Endothelial cell of umbilical vein (primary cell): ENCODE results near the gene PNPLA6. TPM values are rescaled to one million over a fixed set of nuclear protein-coding genes. Genes with fewer than 3 reads are reported as not detected.

ENCODE experiments used
- BruUV-seq: library from RNA; stranded (reverse); fragments of 400-500 nt; replicated peaks from 2 replicates; lab custom pipeline; 2021; lab: Mats Ljungman, UMichigan
- CTCF ChIA-PET: fragments of 300-600, 350-600 bp; sonication (Branson Sonifier 250); formaldehyde crosslinking; loops from one replicate; lab custom pipeline; 2021; ENCODE audit warnings: antibody characterized with exemption, inconsistent platforms; lab: Charles Lee
- POLR2A ChIA-PET: fragments of 300-600, 350-600 bp; sonication (Branson Sonifier 250); formaldehyde crosslinking; loops from one replicate; lab custom pipeline; 2021; ENCODE audit warnings: antibody characterized with exemption, inconsistent platforms; lab: Charles Lee
- DNase-seq: peaks from one replicate; pipeline ENCODE4 v3.0.0-alpha.2; 2011; ENCODE audit warnings: low read depth, low spot score
- FAIRE-seq: peaks from 2 replicates; lab custom pipeline; 2011; peaks lifted over from hg19 to GRCh38; lab: Jason Lieb, UNC
- H2AFZ ChIP-seq: 2 replicates; pipeline ENCODE4 v1.6.0; 2012; ENCODE audit warnings: low read depth, low read length, control low read depth, inconsistent platforms
- H3K27ac ChIP-seq: 2 replicates; pipeline ENCODE4 v1.5.1; 2011; ENCODE audit warnings: low read depth, mild to moderate bottlenecking, control low read depth, low read length, moderate library complexity; ENCODE audit not compliant: insufficient read depth
- H3K27me3 ChIP-seq, 2 experiments: 2 replicates each; pipeline versions ENCODE4 v1.6.0 to v1.6.1; 2011; ENCODE audit warnings: low read length in 2 of 2, mixed read lengths in 1 of 2; ENCODE audit not compliant: control insufficient read depth in 2 of 2, insufficient read depth in 2 of 2
- H3K36me3 ChIP-seq, 2 experiments: 2 replicates in 1 of 2; 3 replicates in 1 of 2; pipeline ENCODE4 v1.5.1; 2011; ENCODE audit warnings: low read length in 2 of 2, mild to moderate bottlenecking in 1 of 2, moderate library complexity in 1 of 2; ENCODE audit not compliant: control insufficient read depth in 2 of 2, insufficient read depth in 2 of 2; ENCODE audit errors: extremely low read depth in 1 of 2
- H3K4me1 ChIP-seq: 3 replicates; pipeline ENCODE4 v1.5.1; 2011; ENCODE audit warnings: mild to moderate bottlenecking, low read length; ENCODE audit not compliant: control insufficient read depth, insufficient read depth; ENCODE audit errors: extremely low read depth
- H3K4me2 ChIP-seq: 2 replicates; pipeline ENCODE4 v1.6.1; 2011; ENCODE audit warnings: low read length, control low read depth, mixed read lengths; ENCODE audit not compliant: insufficient read depth
- H3K4me3 ChIP-seq, 3 experiments: fragments of 200-600 bp in 1 of 3; sonication (generic), shearing (Covaris generic) in 1 of 3; replicated peaks in 1 of 3; 2 replicates each; pipeline ENCODE4 v1.5.1; 2011 to 2016; ENCODE audit warnings: control low read depth in 3 of 3, low read length in 3 of 3, mild to moderate bottlenecking in 2 of 3, inconsistent platforms in 1 of 3, low read depth in 1 of 3, moderate library complexity in 1 of 3; ENCODE audit not compliant: insufficient read depth in 1 of 3
- H3K79me2 ChIP-seq: 2 replicates; pipeline ENCODE4 v1.6.0; 2012; ENCODE audit warnings: low read length, inconsistent platforms; ENCODE audit not compliant: control insufficient read depth, insufficient read depth
- H3K9ac ChIP-seq: replicated peaks from 2 replicates; pipeline ENCODE3; 2011; ENCODE audit warnings: low read length, control low read depth; ENCODE audit not compliant: insufficient read depth; ENCODE audit errors: extremely low read depth
- H3K9me1 ChIP-seq: replicated peaks from 3 replicates; pipeline ENCODE4 v1.6.0; 2011; ENCODE audit warnings: mild to moderate bottlenecking, low read length; ENCODE audit not compliant: control insufficient read depth, insufficient read depth; ENCODE audit errors: extremely low read depth
- H3K9me3 ChIP-seq: replicated peaks from 2 replicates; pipeline ENCODE4 v1.5.1; 2012; ENCODE audit warnings: low read length, inconsistent platforms; ENCODE audit not compliant: control insufficient read depth, insufficient read depth
- H4K20me1 ChIP-seq: replicated peaks from 2 replicates; pipeline ENCODE3; 2011; ENCODE audit warnings: mild to moderate bottlenecking, low read length; ENCODE audit not compliant: control insufficient read depth, insufficient read depth; ENCODE audit errors: extremely low read depth
- CTCF ChIP-seq, 2 donors: IDR thresholded peaks; 1 replicate in 1 of 2; 2 replicates in 1 of 2; pipeline ENCODE4 v1.5.1; 2011; ENCODE audit warnings: low read length in 2 of 2, mild to moderate bottlenecking in 2 of 2, moderate library complexity in 2 of 2, control low read depth in 1 of 2, inconsistent platforms in 1 of 2, low read depth in 1 of 2; ENCODE audit not compliant: insufficient read depth in 1 of 2; ENCODE audit errors: extremely low read depth in 1 of 2
- EZH2 ChIP-seq: IDR thresholded peaks from 2 replicates; pipeline ENCODE4 v1.6.1; 2012; ENCODE audit warnings: borderline replicate concordance, low read depth, mild to moderate bottlenecking, moderate library complexity, low read length, inconsistent platforms; ENCODE audit not compliant: severe bottlenecking
- GATA2 ChIP-seq: IDR thresholded peaks from 2 replicates; pipeline ENCODE4 v1.7.0; 2011; ENCODE audit warnings: low read depth, mild to moderate bottlenecking, moderate library complexity, mixed read lengths, low read length; ENCODE audit not compliant: insufficient read length, insufficient read depth
- JUN ChIP-seq: IDR thresholded peaks from 2 replicates; pipeline ENCODE4 v1.6.1; 2011; ENCODE audit warnings: borderline replicate concordance, low read depth; ENCODE audit not compliant: insufficient read length, insufficient read depth
- MAX ChIP-seq: IDR thresholded peaks from 2 replicates; pipeline ENCODE4 v1.6.1; 2011; ENCODE audit not compliant: insufficient read depth, insufficient read length
- dilution Hi-C: fragments of 300-500 bp; cut with MboI; formaldehyde crosslinking; loops from one replicate; pipeline ENCODE4 v1.15.0; 2019; ENCODE audit warnings: low sequenced_read_pairs; ENCODE audit not compliant: extremely low pct_ligation_motif_present
- intact Hi-C: fragments of 100-400 bp; cut with micrococcal nuclease; formaldehyde crosslinking; loops from one replicate; pipeline ENCODE4 v1.10.0; 2022
- polyA plus RNA-seq, 4 experiments: library from polyadenylated mRNA; depleted of rRNA in 3 of 4; stranded (reverse) in 3 of 4; unstranded in 1 of 4; fragments of >200 nt; gene quantifications; 2 replicates each; pipeline versions ENCODE4 v1.2.1 to v1.2.3, GENCODE V29; 2011 to 2012; ENCODE audit warnings: missing spikeins in 1 of 4
- total RNA-seq: library from RNA; stranded (reverse); gene quantifications from 2 replicates; pipeline ENCODE4 v1.2.3, GENCODE V29; 2021

The PNPLA6 gene
- total and polyA plus RNA-seq, 2 donors (not counting 3 experiments of a cell fraction or from before 2014, with no cell fraction given), result 106 to 164 TPM

GRCh38 chr19:7502552-7502951 is 33.0 kb upstream of the PNPLA6 start:
- H3K4me2 ChIP-seq, result no peak overlapping the region
- H3K9me3 ChIP-seq, result no peaks in the 10 kb centered on the region
- no peaks in the 10 kb centered on the region for H3K9me1 ChIP-seq
- dilution Hi-C loops, result no loop called here
- no TSS peak for BruUV-seq
- TF ChIP-seq JUN, result no peak
- TF ChIP-seq EZH2, result no peak
- TF ChIP-seq CTCF (IDR thresholded peaks at IDR 0.05; ENCODE audit: extremely low read depth in 1 of 2, insufficient read depth in 1 of 2, low read depth in 1 of 2, low read length in 2 of 2), result no peak
- H3K27ac ChIP-seq, result no peak overlapping the region
- intact Hi-C loops, result no loop called here
- no peak overlapping the region for H2AFZ ChIP-seq
- peaks cover 0 to 4% of the 10 kb centered on the region in 2 experiments for H3K27me3 ChIP-seq
- DNase-seq (no peak), FAIRE-seq (no peak)
- ChIA-PET POLR2A (no interaction called here), CTCF (no interaction called here)
- H3K4me1 ChIP-seq, result no peaks in the 10 kb centered on the region
- no peaks in the 10 kb centered on the region for H3K36me3 ChIP-seq
- no peak overlapping the region for H3K4me3 ChIP-seq
- H3K9ac ChIP-seq, result no peak overlapping the region
- no peaks in the 10 kb centered on the region for H3K79me2 ChIP-seq
- no peaks in the 10 kb centered on the region for H4K20me1 ChIP-seq

GRCh38 chr19:7504684-7505083 is 30.8 kb upstream of the PNPLA6 start:
- no peak overlapping the region for H3K27ac ChIP-seq
- H3K9me1 ChIP-seq, result no peaks in the 10 kb centered on the region
- H2AFZ ChIP-seq, result no peak overlapping the region
- H3K4me3 ChIP-seq, result no peak overlapping the region
- intact Hi-C loops, result no loop called here
- POLR2A ChIA-PET, result no interaction called here
- no peak overlapping the region for H3K9ac ChIP-seq
- H3K36me3 ChIP-seq, result no peaks in the 10 kb centered on the region
- no peak overlapping the region for H3K4me2 ChIP-seq
- FAIRE-seq (no peak), DNase-seq (no peak)
- dilution Hi-C loops, result no loop called here
- no peaks in the 10 kb centered on the region for H3K4me1 ChIP-seq
- no peaks in the 10 kb centered on the region for H3K79me2 ChIP-seq
- no peak for TF ChIP-seq CTCF (IDR thresholded peaks at IDR 0.05; ENCODE audit: extremely low read depth in 1 of 2, insufficient read depth in 1 of 2, low read depth in 1 of 2, low read length in 2 of 2)
- TF ChIP-seq JUN, result no peak
- TF ChIP-seq GATA2, result no peak
- no peak for TF ChIP-seq MAX
- TF ChIP-seq EZH2, result no peak
- H4K20me1 ChIP-seq, result no peaks in the 10 kb centered on the region
- BruUV-seq, result no TSS peak
- H3K27me3 ChIP-seq, result peaks cover 0 to 4% of the 10 kb centered on the region in 2 experiments
- CTCF ChIA-PET, result interaction anchor here (3.4 kb wide), 1 partner anchor 7 kb away, joined by 20 read pairs; a partner anchor contains a TSS
- H3K9me3 ChIP-seq, result no peaks in the 10 kb centered on the region
